ENCODE results near the gene ADAM19.
A peak's percentile ranks its signal among the peaks of the same experiment; 100 is the strongest.

The ADAM19 gene

GRCh38 chr5:157594675-157595459 lies 19.3 kb upstream of the ADAM19 start:
- no peak for DNase-seq

- DNase-seq, result no peak
Observed at GRCh38 chr5:157594257-157594656, 18.7 kb upstream of the ADAM19 start.

GRCh38 chr5:157593052-157593757 lies 17.6 kb upstream of the ADAM19 start:
- DNase-seq, result no peak

- DNase-seq, result no peak
Observed at GRCh38 chr5:157592594-157592993, 17.0 kb upstream of the ADAM19 start.

GRCh38 chr5:157590478-157590877 lies 14.9 kb upstream of the ADAM19 start:
- DNase-seq, result no peak

- no peak for DNase-seq
Observed at GRCh38 chr5:157584628-157585027, 9.1 kb upstream of the ADAM19 start.

- DNase-seq, result no peak
Observed at GRCh38 chr5:157582731-157583620, 7.4 kb upstream of the ADAM19 start.

GRCh38 chr5:157581901-157582300 lies 6.3 kb upstream of the ADAM19 start:
- no peak for DNase-seq

- no peak for DNase-seq
Observed at GRCh38 chr5:157578079-157578780, 2.7 kb upstream of the ADAM19 start.

GRCh38 chr5:157576678-157577077 lies 1.1 kb upstream of the ADAM19 start:
- no peak for DNase-seq

GRCh38 chr5:157574456-157575380 lies 857 bp downstream of the ADAM19 start:
- DNase-seq, result no peak

- DNase-seq, result peak; percentile 37
Observed at GRCh38 chr5:157571357-157571827, 4.2 kb downstream of the ADAM19 start.

- DNase-seq, result no peak
Observed at GRCh38 chr5:157570531-157571200, 4.9 kb downstream of the ADAM19 start.

- no peak for DNase-seq
Observed at GRCh38 chr5:157568720-157569119, 6.9 kb downstream of the ADAM19 start.

GRCh38 chr5:157568222-157568621 lies 7.4 kb downstream of the ADAM19 start:
- no peak for DNase-seq

GRCh38 chr5:157566902-157567489 lies 8.6 kb downstream of the ADAM19 start:
- no peak for DNase-seq

- DNase-seq, result no peak
Observed at GRCh38 chr5:157563929-157564716, 11.5 kb downstream of the ADAM19 start.

GRCh38 chr5:157563373-157563928 lies 12.1 kb downstream of the ADAM19 start:
- no peak for DNase-seq

GRCh38 chr5:157562111-157562581 lies 13.4 kb downstream of the ADAM19 start:
- no peak for DNase-seq
